Lower lobe of right lung (tissue), 2 donors: Measurements from ENCODE around the gene SEMA3G. TPM values are rescaled to one million over a fixed set of nuclear protein-coding genes. Genes with fewer than 3 reads are reported as not detected.

Experiments used
- ATAC-seq, 2 donors: fragments of 200-7000 bp; cut with Tn5 transposase; one replicate each; pipeline ENCODE4 v1.9.1; 2020 to 2022; ENCODE audit warnings: mild to moderate bottlenecking in 2 of 2, moderate library complexity in 2 of 2
- DNase-seq: peaks from one replicate; pipeline ENCODE4 v3.0.0-alpha.2; 2020
- H3K27ac ChIP-seq: fragments of 200-600 bp; one replicate; pipeline ENCODE4 v1.8.0; 2022
- H3K27me3 ChIP-seq: fragments of 200-600 bp; one replicate; pipeline ENCODE4 v1.8.0; 2022; ENCODE audit warnings: low read depth
- H3K36me3 ChIP-seq: fragments of 200-600 bp; one replicate; pipeline ENCODE4 v1.8.0; 2022; ENCODE audit warnings: mild to moderate bottlenecking
- H3K4me1 ChIP-seq: fragments of 200-600 bp; one replicate; pipeline ENCODE4 v1.8.0; 2022
- H3K4me3 ChIP-seq: fragments of 200-600 bp; one replicate; pipeline ENCODE4 v1.8.0; 2022; ENCODE audit warnings: mild to moderate bottlenecking
- H3K9me3 ChIP-seq: fragments of 200-600 bp; one replicate; pipeline ENCODE4 v1.8.0; 2022
- intact Hi-C: fragments of 100-400 bp; cut with DNase I; formaldehyde crosslinking; loops from one replicate; pipeline ENCODE4 v1.11.0; 2022
- total RNA-seq: library from RNA; stranded (reverse); fragmentation: NEBNext Ultra II Directional; extraction: Animal tissue kit (Norgen Biotek cat#: 25700); gene quantifications from one replicate; pipeline ENCODE4 v1.2.1, GENCODE V29; 2021
- TF ChIP-seq, protein P1 (sequence below): fragments of 200-600 bp; IDR thresholded peaks from one replicate; pipeline ENCODE4 v1.8.0; 2022; ENCODE audit warnings: antibody characterized with exemption, mild to moderate bottlenecking
- donor health status: DM: no; HTN: yes; CAD: no; lungs with severe emphysema.

Gene SEMA3G
- total RNA-seq, 1 donor from 2014 or later: 23.6 TPM

DNA sequence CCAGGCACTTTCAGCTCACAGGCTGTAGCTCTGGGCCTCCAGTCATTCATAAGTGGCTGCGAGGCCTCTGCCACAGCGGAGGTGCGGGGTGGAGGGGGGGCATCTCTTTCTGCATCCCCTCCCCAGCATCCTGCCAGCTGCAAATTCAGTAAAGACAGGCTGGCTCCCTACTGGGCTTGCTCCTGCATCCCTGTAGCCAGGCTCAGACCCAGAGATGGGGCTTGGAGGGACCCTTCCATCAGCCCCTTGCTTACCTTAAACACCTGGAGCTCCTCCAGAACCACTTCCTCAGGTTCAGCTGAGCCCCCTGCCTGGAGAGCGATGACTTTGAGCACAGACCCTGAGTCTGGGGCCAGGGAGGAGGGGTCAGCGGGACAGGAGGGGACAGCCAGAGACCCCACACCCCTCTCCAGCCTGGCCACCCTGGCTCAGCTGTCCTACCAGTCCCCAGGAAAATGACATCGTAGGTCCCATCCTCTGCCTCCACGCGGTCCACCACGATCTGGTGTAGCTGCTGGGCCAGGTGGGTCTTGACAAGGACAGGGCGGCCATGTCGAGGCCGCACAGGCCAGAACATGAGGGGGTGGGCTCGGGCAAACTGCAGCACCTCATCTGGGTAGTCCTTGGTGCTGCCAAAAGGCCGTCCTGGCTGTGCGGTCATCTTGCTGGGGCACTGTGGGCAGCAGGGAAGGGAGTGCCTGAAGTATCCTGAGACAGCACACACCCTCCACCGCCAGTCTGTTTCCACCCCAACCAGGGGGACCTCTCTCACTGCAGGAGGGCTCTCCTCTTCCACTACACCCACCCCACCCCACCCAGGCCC is 5.3 kb downstream of the SEMA3G start:
- no peak overlapping the region for H3K4me3 ChIP-seq

DNA sequence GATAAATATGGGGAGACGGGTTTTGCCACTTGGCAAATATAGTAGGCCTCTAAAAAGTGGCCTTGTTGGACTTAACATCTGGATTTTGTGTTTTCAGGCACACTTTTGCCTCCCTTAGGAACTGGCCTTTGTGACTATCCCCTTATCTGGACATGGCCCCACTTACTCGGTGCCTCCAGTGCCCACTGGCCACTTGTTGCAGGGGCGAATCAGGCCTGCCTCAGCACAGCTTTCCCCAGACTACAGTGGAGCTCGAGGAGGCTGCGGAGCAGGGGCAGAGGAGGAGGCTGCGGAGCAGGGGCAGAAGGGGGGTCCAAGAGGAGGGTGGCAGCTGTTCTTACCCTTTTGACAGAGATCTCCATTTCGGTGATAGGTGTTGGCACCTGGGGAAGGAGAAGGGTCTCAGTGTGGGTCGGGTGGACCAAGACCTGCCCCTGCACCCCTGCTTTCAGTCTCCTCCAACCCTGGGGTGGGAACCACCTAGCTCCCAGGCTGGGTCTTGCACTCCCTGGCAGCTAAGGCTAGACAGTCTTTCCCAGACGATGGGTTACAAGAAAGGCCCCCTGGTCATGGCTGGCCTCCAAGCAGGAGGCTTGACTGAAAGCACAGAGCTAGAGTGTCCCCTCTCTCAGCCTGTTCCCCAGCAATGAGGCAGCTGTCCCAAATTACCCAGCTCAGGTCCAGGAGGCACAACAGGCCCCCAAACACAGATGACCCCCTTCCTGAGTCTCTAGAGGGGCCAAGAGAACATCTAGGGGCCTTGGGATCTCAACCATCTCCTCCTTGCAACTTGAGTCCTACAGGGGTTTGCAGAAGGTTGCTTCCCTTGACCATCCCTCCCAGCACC is 6.1 kb downstream of the SEMA3G start:
- Histone ChIP-seq H3K4me3 (no peak overlapping the region), H3K4me1 (peaks cover 38% of the 10 kb centered on the region), H3K27me3 (no peaks in the 10 kb centered on the region), H3K36me3 (peaks cover 7% of the 10 kb centered on the region), H3K27ac (peak overlapping the region; percentile 21), H3K9me3 (no peaks in the 10 kb centered on the region)
- ATAC-seq (no peak), DNase-seq (no peak)
- intact Hi-C loops: no loop called here
- TF ChIP-seq, protein P1, sequence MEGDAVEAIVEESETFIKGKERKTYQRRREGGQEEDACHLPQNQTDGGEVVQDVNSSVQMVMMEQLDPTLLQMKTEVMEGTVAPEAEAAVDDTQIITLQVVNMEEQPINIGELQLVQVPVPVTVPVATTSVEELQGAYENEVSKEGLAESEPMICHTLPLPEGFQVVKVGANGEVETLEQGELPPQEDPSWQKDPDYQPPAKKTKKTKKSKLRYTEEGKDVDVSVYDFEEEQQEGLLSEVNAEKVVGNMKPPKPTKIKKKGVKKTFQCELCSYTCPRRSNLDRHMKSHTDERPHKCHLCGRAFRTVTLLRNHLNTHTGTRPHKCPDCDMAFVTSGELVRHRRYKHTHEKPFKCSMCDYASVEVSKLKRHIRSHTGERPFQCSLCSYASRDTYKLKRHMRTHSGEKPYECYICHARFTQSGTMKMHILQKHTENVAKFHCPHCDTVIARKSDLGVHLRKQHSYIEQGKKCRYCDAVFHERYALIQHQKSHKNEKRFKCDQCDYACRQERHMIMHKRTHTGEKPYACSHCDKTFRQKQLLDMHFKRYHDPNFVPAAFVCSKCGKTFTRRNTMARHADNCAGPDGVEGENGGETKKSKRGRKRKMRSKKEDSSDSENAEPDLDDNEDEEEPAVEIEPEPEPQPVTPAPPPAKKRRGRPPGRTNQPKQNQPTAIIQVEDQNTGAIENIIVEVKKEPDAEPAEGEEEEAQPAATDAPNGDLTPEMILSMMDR: no peak

More for the DNA sequence above, 5.3 kb downstream of the SEMA3G start:
- intact Hi-C loops: no loop called here
- peak overlapping the region; percentile 24 for H3K27ac ChIP-seq
- no peaks in the 10 kb centered on the region for H3K9me3 ChIP-seq
- DNase-seq (no peak), ATAC-seq (no peak)
- H3K4me1 ChIP-seq: peaks cover 38% of the 10 kb centered on the region
- no peaks in the 10 kb centered on the region for H3K27me3 ChIP-seq
- H3K36me3 ChIP-seq: peaks cover 7% of the 10 kb centered on the region
- TF ChIP-seq, protein P1: no peak

DNA sequence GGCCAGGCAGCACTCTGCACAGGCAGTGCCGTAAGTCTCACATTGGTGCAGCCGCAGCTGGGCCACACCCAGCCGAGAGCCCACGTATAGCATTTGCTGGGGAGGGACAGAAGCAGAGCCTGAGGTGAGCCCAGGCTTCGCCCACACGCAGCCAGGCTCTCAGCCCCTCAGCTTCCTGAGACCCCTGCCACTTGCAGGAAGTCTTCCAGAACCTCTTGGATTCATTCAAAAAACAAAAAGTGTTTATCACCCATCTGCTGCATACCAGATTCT is 6.9 kb downstream of the SEMA3G start:
- H3K27me3 ChIP-seq: no peaks in the 10 kb centered on the region
- peaks cover 39% of the 10 kb centered on the region for H3K4me1 ChIP-seq
- ATAC-seq (no peak), DNase-seq (no peak)
- intact Hi-C loops: no loop called here
- H3K36me3 ChIP-seq: peaks cover 7% of the 10 kb centered on the region
- H3K9me3 ChIP-seq: no peaks in the 10 kb centered on the region
- peak overlapping the region; percentile 21 for H3K27ac ChIP-seq
- TF ChIP-seq, protein P1: no peak
- no peak overlapping the region for H3K4me3 ChIP-seq

DNA sequence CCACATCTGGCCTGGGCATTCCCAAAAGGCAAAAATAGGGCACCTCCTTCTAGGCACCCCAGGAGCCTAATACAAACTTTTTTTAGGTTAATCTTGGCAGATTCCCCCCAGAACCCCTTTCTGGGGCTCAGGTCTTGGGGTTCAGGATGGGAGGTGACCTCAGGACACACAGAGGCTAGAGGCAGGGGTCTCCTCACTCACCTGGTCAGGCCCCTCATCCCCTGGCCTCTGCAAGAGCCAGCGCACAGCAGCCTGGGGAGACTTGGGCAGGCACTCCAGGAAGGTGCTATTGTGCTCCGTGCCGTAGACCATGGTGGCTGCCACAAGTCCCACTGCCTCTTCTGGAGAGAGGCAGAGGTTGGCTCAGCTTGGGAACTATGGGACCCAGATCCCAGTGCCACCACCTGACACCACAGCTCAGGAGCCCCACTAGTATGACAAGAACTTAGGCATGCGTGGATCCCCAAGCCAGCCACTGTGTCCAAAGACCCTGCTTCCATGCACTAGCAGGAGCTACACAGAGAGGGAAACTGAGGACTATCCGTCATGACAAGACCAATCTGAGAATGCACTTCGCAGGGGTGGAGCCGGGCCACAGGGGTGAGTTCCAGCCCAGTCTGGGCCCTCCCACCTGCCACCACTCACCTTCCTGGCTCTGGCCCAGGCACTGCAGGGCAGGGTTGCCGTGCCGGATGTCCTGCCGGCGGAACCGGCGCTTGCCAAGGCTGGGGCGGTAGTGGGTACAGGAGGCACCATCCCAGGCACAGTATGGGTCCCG is 7.4 kb downstream of the SEMA3G start:
- H3K27ac ChIP-seq: peak overlapping the region; percentile 21
- H3K9me3 ChIP-seq: no peaks in the 10 kb centered on the region
- DNase-seq (no peak), ATAC-seq (no peak)
- peaks cover 7% of the 10 kb centered on the region for H3K36me3 ChIP-seq
- H3K27me3 ChIP-seq: no peaks in the 10 kb centered on the region
- no peak overlapping the region for H3K4me3 ChIP-seq
- intact Hi-C loops: no loop called here
- TF ChIP-seq, protein P1: no peak
- H3K4me1 ChIP-seq: peaks cover 43% of the 10 kb centered on the region

DNA sequence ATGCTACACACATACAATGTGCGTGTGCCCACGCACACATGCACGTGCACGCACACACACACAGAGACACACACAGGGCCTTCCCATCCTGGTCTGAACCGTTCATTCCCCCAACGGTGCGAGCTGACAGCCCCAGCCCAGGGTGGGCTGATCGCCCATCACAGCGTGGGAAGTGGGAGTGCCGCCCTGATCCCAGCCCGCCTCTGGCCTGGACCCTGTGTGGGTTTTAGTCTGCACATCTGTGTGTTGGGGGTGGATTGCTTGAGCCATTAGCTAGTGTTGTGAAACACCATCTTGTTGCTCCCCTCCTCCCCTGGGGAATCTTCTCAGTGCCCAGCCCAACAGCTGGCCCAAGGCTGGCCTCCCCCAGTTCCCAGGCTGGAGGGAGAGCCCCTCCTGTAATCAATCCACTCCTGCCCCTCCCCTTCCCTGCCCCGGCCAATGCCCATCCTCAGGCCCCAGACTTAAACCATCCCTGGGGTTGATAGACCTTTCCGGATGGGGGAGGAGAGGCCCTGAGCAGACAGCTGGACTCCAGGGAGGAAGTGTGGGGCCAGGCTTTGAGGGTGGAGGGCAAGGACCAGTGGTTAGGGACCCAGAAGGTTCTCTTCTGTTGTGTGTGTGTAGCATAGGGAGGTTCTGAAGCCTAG is 8.3 kb downstream of the SEMA3G start:
- H3K27me3 ChIP-seq: no peaks in the 10 kb centered on the region
- no peak overlapping the region for H3K4me3 ChIP-seq
- DNase-seq: peak; percentile 47
- no peaks in the 10 kb centered on the region for H3K9me3 ChIP-seq
- intact Hi-C loops: no loop called here
- TF ChIP-seq, protein P1: no peak
- H3K27ac ChIP-seq: no peak overlapping the region
- H3K4me1 ChIP-seq: peaks cover 52% of the 10 kb centered on the region
- no peak for ATAC-seq
- peaks cover 7% of the 10 kb centered on the region for H3K36me3 ChIP-seq
